Measurements from ENCODE around the gene TIGD4.

Gene TIGD4

GRCh38 chr4:152728343-152728742 lies 51.2 kb downstream of the TIGD4 start:
- Histone ChIP-seq H3K9me3 (ENCODE audit: low read length) (no peaks in the 10 kb centered on the region), H2AFZ (ENCODE audit: low read depth, low read length) (no peak overlapping the region), H3K4me3 (ENCODE audit: low read length) (no peak overlapping the region), H3K4me1 (ENCODE audit: insufficient read depth, low read length) (peaks cover 3% of the 10 kb centered on the region), H3K27me3 (ENCODE audit: insufficient read depth, low read length) (peaks cover 3% of the 10 kb centered on the region), H3K36me3 (ENCODE audit: insufficient read depth, low read length) (no peaks in the 10 kb centered on the region)

DNA sequence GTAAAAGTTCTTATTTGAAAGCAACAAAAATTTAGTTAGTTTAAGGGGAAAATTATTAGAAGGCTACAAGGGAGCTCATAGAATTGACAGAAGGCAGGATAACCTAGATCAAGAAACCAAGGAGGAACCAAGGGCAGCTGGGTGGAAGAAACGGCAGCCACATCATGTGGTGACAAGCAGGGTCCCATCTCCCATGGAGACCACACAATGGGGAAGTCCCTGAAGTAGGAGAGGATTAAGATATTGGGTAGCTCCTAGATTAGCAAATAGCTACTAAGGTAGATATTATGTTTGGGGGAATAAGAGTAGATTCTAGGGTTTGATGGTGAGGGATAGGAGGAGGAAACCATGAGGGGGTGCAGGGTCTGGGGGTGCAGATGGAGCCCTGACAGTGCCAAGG lies 51.7 kb downstream of the TIGD4 start:
- peaks cover 3% of the 10 kb centered on the region for H3K4me1 ChIP-seq (ENCODE audit: insufficient read depth, low read length)
- H3K36me3 ChIP-seq (ENCODE audit: insufficient read depth, low read length), result no peaks in the 10 kb centered on the region
- peaks cover 3% of the 10 kb centered on the region for H3K27me3 ChIP-seq (ENCODE audit: insufficient read depth, low read length)
- H3K9me3 ChIP-seq (ENCODE audit: low read length), result no peaks in the 10 kb centered on the region
- H3K4me3 ChIP-seq (ENCODE audit: low read length), result no peak overlapping the region
- no peak overlapping the region for H2AFZ ChIP-seq (ENCODE audit: low read depth, low read length)

DNA sequence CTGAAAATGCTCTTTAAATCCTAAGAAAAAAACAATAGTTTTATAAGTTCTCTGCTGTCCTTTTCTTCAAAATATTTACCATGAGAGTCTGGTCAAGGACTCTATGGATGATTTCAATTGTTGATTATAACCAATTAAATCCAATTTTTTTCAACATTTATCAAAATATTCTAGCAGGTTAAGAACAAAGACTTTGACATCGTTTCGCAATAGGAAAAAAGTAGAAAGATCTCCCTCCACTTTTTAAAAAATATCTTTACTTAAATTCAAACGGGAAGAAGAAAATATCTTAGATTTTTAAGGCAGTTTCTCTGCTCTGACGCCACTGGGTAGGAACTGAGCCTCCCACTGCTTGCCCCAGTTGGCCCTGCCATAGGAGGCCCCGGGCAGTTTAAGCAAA lies 55.0 kb downstream of the TIGD4 start:
- no peaks in the 10 kb centered on the region for H3K27me3 ChIP-seq (ENCODE audit: insufficient read depth, low read length)
- no peaks in the 10 kb centered on the region for H3K4me1 ChIP-seq (ENCODE audit: insufficient read depth, low read length)
- H2AFZ ChIP-seq (ENCODE audit: low read depth, low read length), result no peak overlapping the region
- H3K36me3 ChIP-seq (ENCODE audit: insufficient read depth, low read length), result no peaks in the 10 kb centered on the region
- H3K9me3 ChIP-seq (ENCODE audit: low read length), result no peaks in the 10 kb centered on the region
- H3K4me3 ChIP-seq (ENCODE audit: low read length), result no peak overlapping the region

DNA sequence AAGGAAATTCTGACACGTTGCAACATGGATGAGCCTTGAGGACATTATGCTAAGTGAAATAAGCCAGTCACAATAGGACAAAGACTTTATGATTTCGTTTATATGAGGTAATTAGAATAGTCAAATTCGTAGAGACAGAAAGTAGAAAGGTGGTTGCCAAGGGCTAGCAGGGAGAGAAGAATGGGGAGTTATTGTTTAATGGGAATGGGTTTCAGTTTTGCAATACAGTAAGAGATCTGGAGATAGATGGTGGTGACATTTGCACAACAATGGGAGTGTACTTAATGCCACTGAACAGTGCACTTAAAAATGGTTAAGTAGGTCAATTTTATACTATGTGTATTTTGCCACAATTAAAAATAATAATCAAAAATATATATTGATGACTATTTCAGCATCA lies 56.3 kb downstream of the TIGD4 start:
- H3K4me1 ChIP-seq (ENCODE audit: insufficient read depth, low read length), result no peaks in the 10 kb centered on the region
- no peak overlapping the region for H2AFZ ChIP-seq (ENCODE audit: low read depth, low read length)
- no peak overlapping the region for H3K4me3 ChIP-seq (ENCODE audit: low read length)
- H3K9me3 ChIP-seq (ENCODE audit: low read length), result no peaks in the 10 kb centered on the region
- H3K27me3 ChIP-seq (ENCODE audit: insufficient read depth, low read length), result no peaks in the 10 kb centered on the region
- no peaks in the 10 kb centered on the region for H3K36me3 ChIP-seq (ENCODE audit: insufficient read depth, low read length)

GRCh38 chr4:152719801-152720556 lies 59.6 kb downstream of the TIGD4 start:
- no peak overlapping the region for H3K4me3 ChIP-seq (ENCODE audit: low read length)
- H3K9me3 ChIP-seq (ENCODE audit: low read length), result no peaks in the 10 kb centered on the region
- no peaks in the 10 kb centered on the region for H3K27me3 ChIP-seq (ENCODE audit: insufficient read depth, low read length)
- no peaks in the 10 kb centered on the region for H3K4me1 ChIP-seq (ENCODE audit: insufficient read depth, low read length)
- H3K36me3 ChIP-seq (ENCODE audit: insufficient read depth, low read length), result no peaks in the 10 kb centered on the region
- no peak overlapping the region for H2AFZ ChIP-seq (ENCODE audit: low read depth, low read length)
